Stomach (tissue), 9 donors: ENCODE data around the gene ABCA13. TPM values are rescaled to one million over a fixed set of nuclear protein-coding genes. Genes with fewer than 3 reads are reported as not detected.

Source experiments
- DNase-seq, 2 donors: peaks; one replicate each; pipeline versions ENCODE4 v3.0.0 to v3.0.0-alpha.2; 2013 to 2019
- H3K27ac ChIP-seq, 5 donors: fragments of 200-600 bp in 4 of 5; sonication (generic) in 4 of 5; one replicate each; pipeline ENCODE4 v1.5.1; 2013 to 2019; ENCODE audit warnings: mild to moderate bottlenecking in 1 of 5, moderate library complexity in 1 of 5
- H3K27me3 ChIP-seq, 3 donors: fragments of 200-600 bp; sonication (generic); one replicate each; pipeline ENCODE4 v1.5.1; 2017 to 2019; ENCODE audit warnings: mixed run types in 1 of 3
- H3K36me3 ChIP-seq, 4 donors: fragments of 200-600 bp; sonication (generic); 1 replicate in 3 of 4; 2 replicates in 1 of 4; pipeline ENCODE4 v1.5.1; 2016 to 2019
- H3K4me1 ChIP-seq, 4 donors: fragments of 200-600 bp; sonication (generic); one replicate each; pipeline ENCODE4 v1.5.1; 2016 to 2019
- H3K4me3 ChIP-seq, 4 donors: fragments of 200-600 bp; sonication (generic) in 3 of 4; one replicate each; pipeline ENCODE4 v1.5.1; 2016 to 2019; ENCODE audit warnings: mild to moderate bottlenecking in 1 of 4
- H3K9me3 ChIP-seq, 4 donors: fragments of 200-600 bp; sonication (generic); one replicate each; pipeline ENCODE4 v1.5.1; 2016 to 2019
- EP300 ChIP-seq: sonication (generic); formaldehyde crosslinking; IDR thresholded peaks from one replicate; pipeline ENCODE4 v1.6.1; 2017; ENCODE audit warnings: antibody characterized with exemption
- POLR2A ChIP-seq, 4 donors: fragments of 450-650 bp; IDR thresholded peaks; one replicate each; pipeline ENCODE4 v1.6.1; 2016; ENCODE audit warnings: antibody characterized with exemption in 4 of 4, control low read depth in 2 of 4, mild to moderate bottlenecking in 1 of 4, moderate library complexity in 1 of 4
- POLR2AphosphoS5 ChIP-seq, 3 donors: sonication (generic); formaldehyde crosslinking; IDR thresholded peaks; one replicate each; pipeline ENCODE4 v1.6.1; 2016; ENCODE audit warnings: antibody characterized with exemption in 3 of 3
- WGBS, 5 donors: extraction: QIAGEN DNeasy Blood & Tissue Kit in 3 of 5; methylation state at CpG; one replicate each; pipeline versions ENCODE4 v1.1.5 to v1.1.7; 2013 to 2018; 5-methylcytosine and 5-hydroxymethylcytosine counted together
- intact Hi-C: fragments of 100-400 bp; cut with DNase I; formaldehyde crosslinking; loops from one replicate; pipeline ENCODE4 v1.15.1; 2023; ENCODE audit warnings: low total_unique reads
- polyA plus RNA-seq, 3 donors: library from polyadenylated mRNA; stranded (reverse); fragments of 200-250 nt; gene quantifications; one replicate each; pipeline ENCODE4 v1.2.3, GENCODE V29; 2013
- total RNA-seq, 5 donors: library from RNA; depleted of rRNA; stranded (reverse); fragments of >200 nt; gene quantifications; one replicate each; pipeline versions ENCODE4 v1.1.0 to v1.2.3, GENCODE V29; 2014 to 2016
- TF ChIP-seq, protein P1 (sequence below), 7 experiments: fragments of 450-650 bp in 4 of 7; fragments of 200-600 bp in 3 of 7; sonication (generic) in 3 of 7; IDR thresholded peaks; one replicate each; pipeline ENCODE4 v1.5.1; 2016 to 2019; ENCODE audit warnings: antibody characterized with exemption in 7 of 7, control low read depth in 2 of 7, mild to moderate bottlenecking in 1 of 7
- donor health status: healthy with polysubstance abuse.
- donor health status: Bipolar disorder and iron deficiency.
- donor health status: healthy.

The ABCA13 gene
- total and polyA plus RNA-seq, 8 donors, result under 0.01 to 0.92 (median 0.50) TPM; not detected in 5

GRCh38 chr7:48376263-48376662 lies 205.0 kb downstream of the ABCA13 start:
- H3K27me3 ChIP-seq, result no peaks in the 10 kb centered on the region
- H3K9me3 ChIP-seq, result peaks cover 0 to 10% (median 5%) of the 10 kb centered on the region in 4 donors
- no peaks in the 10 kb centered on the region for H3K4me1 ChIP-seq
- H3K4me3 ChIP-seq, result no peak overlapping the region
- no peak overlapping the region for H3K27ac ChIP-seq
- DNase-seq, result no peak
- intact Hi-C loops, result no loop called here
- no peaks in the 10 kb centered on the region for H3K36me3 ChIP-seq
- TF ChIP-seq, protein P1, sequence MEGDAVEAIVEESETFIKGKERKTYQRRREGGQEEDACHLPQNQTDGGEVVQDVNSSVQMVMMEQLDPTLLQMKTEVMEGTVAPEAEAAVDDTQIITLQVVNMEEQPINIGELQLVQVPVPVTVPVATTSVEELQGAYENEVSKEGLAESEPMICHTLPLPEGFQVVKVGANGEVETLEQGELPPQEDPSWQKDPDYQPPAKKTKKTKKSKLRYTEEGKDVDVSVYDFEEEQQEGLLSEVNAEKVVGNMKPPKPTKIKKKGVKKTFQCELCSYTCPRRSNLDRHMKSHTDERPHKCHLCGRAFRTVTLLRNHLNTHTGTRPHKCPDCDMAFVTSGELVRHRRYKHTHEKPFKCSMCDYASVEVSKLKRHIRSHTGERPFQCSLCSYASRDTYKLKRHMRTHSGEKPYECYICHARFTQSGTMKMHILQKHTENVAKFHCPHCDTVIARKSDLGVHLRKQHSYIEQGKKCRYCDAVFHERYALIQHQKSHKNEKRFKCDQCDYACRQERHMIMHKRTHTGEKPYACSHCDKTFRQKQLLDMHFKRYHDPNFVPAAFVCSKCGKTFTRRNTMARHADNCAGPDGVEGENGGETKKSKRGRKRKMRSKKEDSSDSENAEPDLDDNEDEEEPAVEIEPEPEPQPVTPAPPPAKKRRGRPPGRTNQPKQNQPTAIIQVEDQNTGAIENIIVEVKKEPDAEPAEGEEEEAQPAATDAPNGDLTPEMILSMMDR (IDR thresholded peaks at IDR 0.05), result no peak
- TF ChIP-seq POLR2A (IDR thresholded peaks at IDR 0.05) (no peak), EP300 (no peak), POLR2AphosphoS5 (IDR thresholded peaks at IDR 0.05) (no peak)

GRCh38 chr7:48380921-48381320 lies 209.7 kb downstream of the ABCA13 start:
- H3K4me1 ChIP-seq, result no peaks in the 10 kb centered on the region
- TF ChIP-seq EP300 (no peak), POLR2AphosphoS5 (IDR thresholded peaks at IDR 0.05) (no peak), POLR2A (IDR thresholded peaks at IDR 0.05) (no peak)
- TF ChIP-seq, protein P1 (IDR thresholded peaks at IDR 0.05), result no peak
- no peaks in the 10 kb centered on the region for H3K36me3 ChIP-seq
- no peaks in the 10 kb centered on the region for H3K9me3 ChIP-seq
- no peak overlapping the region for H3K27ac ChIP-seq
- intact Hi-C loops, result no loop called here
- no peak for DNase-seq
- no peaks in the 10 kb centered on the region for H3K27me3 ChIP-seq
- 76 to 85% (median 80%) methylated on average over 1 of the region's 1 CpG for WGBS, 5 donors
- H3K4me3 ChIP-seq, result no peak overlapping the region

GRCh38 chr7:48381571-48381970 lies 210.3 kb downstream of the ABCA13 start:
- Histone ChIP-seq H3K4me1 (no peaks in the 10 kb centered on the region), H3K4me3 (no peak overlapping the region), H3K9me3 (no peaks in the 10 kb centered on the region), H3K27me3 (no peaks in the 10 kb centered on the region), H3K27ac (no peak overlapping the region), H3K36me3 (no peaks in the 10 kb centered on the region)
- no peak for DNase-seq
- 77 to 88% (median 86%) methylated on average over 8 of the region's 8 CpGs for WGBS, 5 donors
- intact Hi-C loops, result no loop called here
- TF ChIP-seq, protein P1 (IDR thresholded peaks at IDR 0.05), result no peak
- TF ChIP-seq POLR2AphosphoS5 (IDR thresholded peaks at IDR 0.05), result no peak
- TF ChIP-seq EP300, result no peak
- TF ChIP-seq POLR2A (IDR thresholded peaks at IDR 0.05), result no peak

GRCh38 chr7:48384180-48384752 lies 213.0 kb downstream of the ABCA13 start:
- TF ChIP-seq POLR2A (IDR thresholded peaks at IDR 0.05) (no peak), POLR2AphosphoS5 (IDR thresholded peaks at IDR 0.05) (no peak), EP300 (no peak)
- TF ChIP-seq, protein P1 (IDR thresholded peaks at IDR 0.05), result no peak
- Histone ChIP-seq H3K9me3 (no peaks in the 10 kb centered on the region), H3K27me3 (no peaks in the 10 kb centered on the region), H3K4me1 (no peaks in the 10 kb centered on the region), H3K36me3 (no peaks in the 10 kb centered on the region), H3K4me3 (no peak overlapping the region), H3K27ac (no peak overlapping the region)
- DNase-seq, result no peak
- WGBS, 5 donors, result 73 to 77% (median 77%) methylated on average over 6 of the region's 6 CpGs
- intact Hi-C loops, result no loop called here
